ENCODE measurements around the gene SYN1. TPM values are rescaled to one million over a fixed set of nuclear protein-coding genes. Genes with fewer than 3 reads are reported as not detected.

Gene SYN1
- total RNA-seq, 4 donors from 2014 or later = 0.22 to 0.36 TPM; not detected in 2

DNA sequence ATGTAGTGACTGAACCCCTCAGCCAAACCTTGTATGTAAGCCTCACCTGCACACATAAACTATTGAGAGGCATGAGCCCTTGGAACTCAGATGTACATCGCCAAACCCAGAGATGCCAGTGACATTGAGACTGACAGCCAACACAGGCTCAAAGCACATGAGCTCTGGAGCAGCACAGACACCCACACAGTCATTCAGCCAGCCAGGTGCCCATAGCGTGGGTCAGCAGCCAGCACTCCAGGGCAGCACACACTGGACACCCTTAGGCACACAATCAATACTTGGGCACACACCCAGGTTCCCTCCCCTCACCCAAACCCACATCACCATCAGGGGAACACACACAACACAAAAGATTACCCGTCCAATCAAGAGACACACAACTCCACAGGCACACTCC, 41.8 kb downstream of the SYN1 start:
- TF ChIP-seq, protein P1, sequence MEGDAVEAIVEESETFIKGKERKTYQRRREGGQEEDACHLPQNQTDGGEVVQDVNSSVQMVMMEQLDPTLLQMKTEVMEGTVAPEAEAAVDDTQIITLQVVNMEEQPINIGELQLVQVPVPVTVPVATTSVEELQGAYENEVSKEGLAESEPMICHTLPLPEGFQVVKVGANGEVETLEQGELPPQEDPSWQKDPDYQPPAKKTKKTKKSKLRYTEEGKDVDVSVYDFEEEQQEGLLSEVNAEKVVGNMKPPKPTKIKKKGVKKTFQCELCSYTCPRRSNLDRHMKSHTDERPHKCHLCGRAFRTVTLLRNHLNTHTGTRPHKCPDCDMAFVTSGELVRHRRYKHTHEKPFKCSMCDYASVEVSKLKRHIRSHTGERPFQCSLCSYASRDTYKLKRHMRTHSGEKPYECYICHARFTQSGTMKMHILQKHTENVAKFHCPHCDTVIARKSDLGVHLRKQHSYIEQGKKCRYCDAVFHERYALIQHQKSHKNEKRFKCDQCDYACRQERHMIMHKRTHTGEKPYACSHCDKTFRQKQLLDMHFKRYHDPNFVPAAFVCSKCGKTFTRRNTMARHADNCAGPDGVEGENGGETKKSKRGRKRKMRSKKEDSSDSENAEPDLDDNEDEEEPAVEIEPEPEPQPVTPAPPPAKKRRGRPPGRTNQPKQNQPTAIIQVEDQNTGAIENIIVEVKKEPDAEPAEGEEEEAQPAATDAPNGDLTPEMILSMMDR (IDR thresholded peaks at IDR 0.05 in 4 of 5, conservative IDR thresholded peaks at IDR 0.05 in 1 of 5) = no peak
- no peak for TF ChIP-seq POLR2A (IDR thresholded peaks at IDR 0.05)
- ATAC-seq = no peak
- Histone ChIP-seq H3K27ac (no peak overlapping the region), H3K9me3 (no peaks in the 10 kb centered on the region), H3K4me3 (no peak overlapping the region), H3K27me3 (no peaks in the 10 kb centered on the region), H3K4me1 (no peaks in the 10 kb centered on the region), H3K36me3 (no peaks in the 10 kb centered on the region)
- intact Hi-C loops (cut with DNase I; ENCODE audit: low total_unique reads) (no loop called here), in situ Hi-C loops (cut with MboI; ENCODE audit: low sequenced_read_pairs in 4 of 4) (no loop called here)
- DNase-seq = no peak

DNA sequence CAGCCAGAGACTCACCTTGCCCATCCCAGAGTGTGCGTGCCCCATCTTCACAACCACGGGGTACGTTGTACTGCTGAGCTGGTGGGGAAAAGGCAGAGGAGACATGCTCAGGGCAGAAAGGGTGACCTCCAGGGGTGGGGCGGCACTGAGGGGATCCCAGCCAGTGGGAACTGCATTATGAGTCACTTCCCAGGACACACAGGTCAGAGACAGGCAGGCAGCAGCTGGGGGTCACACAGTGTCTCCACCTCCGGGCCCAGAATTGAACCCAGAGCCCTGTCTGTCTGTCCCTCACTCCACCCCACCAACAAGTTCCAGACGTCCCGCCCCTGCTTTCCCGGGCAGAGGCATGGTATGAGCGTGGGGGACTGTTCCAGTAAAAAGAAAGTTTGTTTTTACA, 42.2 kb downstream of the SYN1 start:
- Histone ChIP-seq H3K27me3 (no peaks in the 10 kb centered on the region), H3K4me1 (no peaks in the 10 kb centered on the region), H3K9me3 (no peaks in the 10 kb centered on the region), H3K27ac (no peak overlapping the region), H3K36me3 (no peaks in the 10 kb centered on the region), H3K4me3 (no peak overlapping the region)
- intact Hi-C loops (cut with DNase I; ENCODE audit: low total_unique reads) = no loop called here
- TF ChIP-seq POLR2A (IDR thresholded peaks at IDR 0.05) = no peak
- TF ChIP-seq, protein P1 (IDR thresholded peaks at IDR 0.05 in 4 of 5, conservative IDR thresholded peaks at IDR 0.05 in 1 of 5) = no peak
- ATAC-seq = no peak
- no peak for DNase-seq
- in situ Hi-C loops (cut with MboI; ENCODE audit: low sequenced_read_pairs in 4 of 4) = no loop called here

DNA sequence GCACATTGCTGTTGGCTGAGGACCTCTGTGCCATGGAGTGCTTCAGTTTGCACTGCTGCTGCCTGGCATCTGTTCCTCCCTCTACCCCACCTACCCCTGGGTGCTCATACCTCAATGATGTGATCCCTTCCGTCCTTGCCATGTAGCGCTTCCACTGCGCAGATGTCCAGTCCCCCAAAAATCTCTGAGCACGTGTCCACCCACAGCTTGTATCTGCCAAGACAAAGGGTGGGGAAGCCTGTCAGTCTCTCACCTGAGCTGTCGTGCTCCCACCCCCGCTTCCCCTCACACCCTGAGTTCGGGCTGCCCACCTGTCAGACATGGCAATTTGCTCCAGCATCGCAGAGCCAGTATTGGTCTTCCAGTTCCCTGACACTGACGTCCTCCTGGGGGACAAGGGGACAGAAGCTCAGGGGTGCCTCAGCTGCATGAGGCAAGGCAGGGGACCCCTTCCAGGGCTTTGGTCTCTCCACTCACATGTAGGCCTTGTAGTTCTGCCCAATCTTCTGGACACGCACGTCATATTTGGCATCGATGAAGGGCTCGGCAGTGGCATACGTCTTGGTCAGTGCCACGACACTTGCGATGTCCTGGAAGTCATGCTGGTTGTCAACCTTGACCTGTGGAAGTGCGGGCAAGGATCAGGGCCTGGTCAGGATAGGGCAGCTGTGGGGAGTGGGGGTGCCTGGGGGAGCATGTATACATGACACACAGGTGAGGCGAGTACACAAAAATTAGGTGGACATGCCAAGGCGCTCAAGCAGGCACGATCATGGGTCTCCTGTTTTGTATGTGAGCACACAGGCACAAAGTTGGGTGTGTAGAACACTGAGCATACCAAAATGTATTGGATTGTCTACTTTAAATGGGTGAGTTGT, 43.4 kb downstream of the SYN1 start:
- in situ Hi-C loops (cut with MboI; ENCODE audit: low sequenced_read_pairs in 4 of 4) (no loop called here), intact Hi-C loops (cut with DNase I; ENCODE audit: low total_unique reads) (no loop called here)
- Histone ChIP-seq H3K4me3 (no peak overlapping the region), H3K27me3 (no peaks in the 10 kb centered on the region), H3K36me3 (peaks cover 0 to 6% of the 10 kb centered on the region in 2 donors), H3K4me1 (no peaks in the 10 kb centered on the region), H3K27ac (no peak overlapping the region), H3K9me3 (no peaks in the 10 kb centered on the region)
- DNase-seq (no peak), ATAC-seq (no peak)
- no peak for TF ChIP-seq POLR2A (IDR thresholded peaks at IDR 0.05)
- TF ChIP-seq, protein P1 (IDR thresholded peaks at IDR 0.05 in 4 of 5, conservative IDR thresholded peaks at IDR 0.05 in 1 of 5) = no peak

DNA sequence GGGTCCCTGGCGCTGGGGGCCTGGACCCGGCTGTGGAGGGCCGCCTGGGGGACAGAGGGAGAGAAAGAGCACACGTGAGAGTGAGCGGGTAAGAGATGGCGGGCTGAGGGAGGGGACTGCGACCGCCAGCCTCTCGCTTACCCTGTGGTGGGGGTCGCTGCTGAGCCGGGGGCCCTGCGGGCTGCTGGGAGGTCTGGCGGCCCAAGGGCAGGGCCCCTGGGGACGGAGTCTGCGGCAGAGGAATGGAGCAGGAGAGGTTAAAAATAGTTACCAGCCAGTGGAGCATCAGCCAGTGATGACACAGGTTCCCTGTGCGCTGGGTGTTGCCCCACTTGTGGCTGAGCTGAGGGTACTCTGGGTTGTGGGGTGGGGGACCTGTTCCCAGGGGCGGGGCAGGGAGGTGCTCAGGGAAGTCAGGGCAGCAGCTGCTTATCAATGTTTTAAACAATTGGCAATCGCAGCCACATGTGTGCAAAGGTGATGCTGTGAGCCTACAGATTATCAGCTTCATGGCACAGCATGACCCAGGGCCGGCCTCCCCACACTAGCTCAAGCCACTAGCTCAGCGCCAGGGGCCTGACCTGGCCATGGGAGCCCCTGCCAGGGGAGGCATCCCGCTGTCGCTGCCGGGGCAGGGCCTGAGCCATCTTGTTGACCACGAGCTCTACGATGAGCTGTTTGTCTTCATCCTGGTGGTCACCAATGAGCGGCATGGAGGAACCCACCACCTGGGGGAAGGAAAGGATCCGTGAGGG, 44.9 kb downstream of the SYN1 start:
- intact Hi-C loops (cut with DNase I; ENCODE audit: low total_unique reads) (no loop called here), in situ Hi-C loops (cut with MboI; ENCODE audit: low sequenced_read_pairs in 4 of 4) (no loop called here)
- H3K9me3 ChIP-seq = no peaks in the 10 kb centered on the region
- DNase-seq (no peak), ATAC-seq (no peak)
- peak overlapping the region in 2 of 4 donors; percentile 18 to 50 for H3K27ac ChIP-seq
- peak overlapping the region in 2 of 4 donors; percentile 5 to 18 for H3K4me3 ChIP-seq
- TF ChIP-seq POLR2A (IDR thresholded peaks at IDR 0.05) = no peak
- TF ChIP-seq, protein P1 (IDR thresholded peaks at IDR 0.05 in 4 of 5, conservative IDR thresholded peaks at IDR 0.05 in 1 of 5) = no peak
- no peaks in the 10 kb centered on the region for H3K4me1 ChIP-seq
- no peaks in the 10 kb centered on the region for H3K27me3 ChIP-seq
- H3K36me3 ChIP-seq = peaks cover 0 to 18% of the 10 kb centered on the region in 2 donors
